ENCODE data around the gene PPIP5K2.

DNA sequence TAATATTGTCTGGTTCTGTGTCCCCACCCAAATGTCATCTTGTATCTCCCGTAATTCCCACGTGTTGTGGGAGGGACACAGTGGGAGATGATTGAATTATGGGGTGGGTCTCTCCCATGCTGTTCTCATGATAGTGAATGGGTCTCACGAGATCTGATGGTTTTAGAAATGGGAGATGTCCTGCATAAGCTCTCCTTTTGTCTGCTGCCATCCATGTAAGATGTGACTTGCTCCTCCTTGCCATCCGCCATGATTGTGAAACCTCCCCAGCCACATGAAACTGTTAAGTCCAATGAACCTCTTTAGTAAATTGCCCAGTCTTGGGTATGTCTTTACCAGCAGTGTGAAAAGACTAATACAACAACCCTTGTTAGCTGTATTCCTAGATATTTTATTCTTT lies 44.7 kb upstream of the PPIP5K2 start:
- TF ChIP-seq, protein P1, sequence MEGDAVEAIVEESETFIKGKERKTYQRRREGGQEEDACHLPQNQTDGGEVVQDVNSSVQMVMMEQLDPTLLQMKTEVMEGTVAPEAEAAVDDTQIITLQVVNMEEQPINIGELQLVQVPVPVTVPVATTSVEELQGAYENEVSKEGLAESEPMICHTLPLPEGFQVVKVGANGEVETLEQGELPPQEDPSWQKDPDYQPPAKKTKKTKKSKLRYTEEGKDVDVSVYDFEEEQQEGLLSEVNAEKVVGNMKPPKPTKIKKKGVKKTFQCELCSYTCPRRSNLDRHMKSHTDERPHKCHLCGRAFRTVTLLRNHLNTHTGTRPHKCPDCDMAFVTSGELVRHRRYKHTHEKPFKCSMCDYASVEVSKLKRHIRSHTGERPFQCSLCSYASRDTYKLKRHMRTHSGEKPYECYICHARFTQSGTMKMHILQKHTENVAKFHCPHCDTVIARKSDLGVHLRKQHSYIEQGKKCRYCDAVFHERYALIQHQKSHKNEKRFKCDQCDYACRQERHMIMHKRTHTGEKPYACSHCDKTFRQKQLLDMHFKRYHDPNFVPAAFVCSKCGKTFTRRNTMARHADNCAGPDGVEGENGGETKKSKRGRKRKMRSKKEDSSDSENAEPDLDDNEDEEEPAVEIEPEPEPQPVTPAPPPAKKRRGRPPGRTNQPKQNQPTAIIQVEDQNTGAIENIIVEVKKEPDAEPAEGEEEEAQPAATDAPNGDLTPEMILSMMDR (IDR thresholded peaks at IDR 0.05) = no peak
- TF ChIP-seq POLR2A (IDR thresholded peaks at IDR 0.05) = no peak
